HG02642 (cell line): Measurements from ENCODE around the gene CDC23.
"Not testable (repeated sequence)": the region's sequence is repeated elsewhere in the genome, so short reads cannot be mapped to it uniquely, and the experiment has no call there.

Source experiments
- ATAC-seq: cut with Tn5 transposase; IDR thresholded peaks from one replicate; pipeline ENCODE4 v1.9.1; 2021; ENCODE audit warnings: mild to moderate bottlenecking; ENCODE audit not compliant: unreplicated experiment, poor library complexity

Gene CDC23, protein sequence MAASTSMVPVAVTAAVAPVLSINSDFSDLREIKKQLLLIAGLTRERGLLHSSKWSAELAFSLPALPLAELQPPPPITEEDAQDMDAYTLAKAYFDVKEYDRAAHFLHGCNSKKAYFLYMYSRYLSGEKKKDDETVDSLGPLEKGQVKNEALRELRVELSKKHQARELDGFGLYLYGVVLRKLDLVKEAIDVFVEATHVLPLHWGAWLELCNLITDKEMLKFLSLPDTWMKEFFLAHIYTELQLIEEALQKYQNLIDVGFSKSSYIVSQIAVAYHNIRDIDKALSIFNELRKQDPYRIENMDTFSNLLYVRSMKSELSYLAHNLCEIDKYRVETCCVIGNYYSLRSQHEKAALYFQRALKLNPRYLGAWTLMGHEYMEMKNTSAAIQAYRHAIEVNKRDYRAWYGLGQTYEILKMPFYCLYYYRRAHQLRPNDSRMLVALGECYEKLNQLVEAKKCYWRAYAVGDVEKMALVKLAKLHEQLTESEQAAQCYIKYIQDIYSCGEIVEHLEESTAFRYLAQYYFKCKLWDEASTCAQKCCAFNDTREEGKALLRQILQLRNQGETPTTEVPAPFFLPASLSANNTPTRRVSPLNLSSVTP

DNA sequence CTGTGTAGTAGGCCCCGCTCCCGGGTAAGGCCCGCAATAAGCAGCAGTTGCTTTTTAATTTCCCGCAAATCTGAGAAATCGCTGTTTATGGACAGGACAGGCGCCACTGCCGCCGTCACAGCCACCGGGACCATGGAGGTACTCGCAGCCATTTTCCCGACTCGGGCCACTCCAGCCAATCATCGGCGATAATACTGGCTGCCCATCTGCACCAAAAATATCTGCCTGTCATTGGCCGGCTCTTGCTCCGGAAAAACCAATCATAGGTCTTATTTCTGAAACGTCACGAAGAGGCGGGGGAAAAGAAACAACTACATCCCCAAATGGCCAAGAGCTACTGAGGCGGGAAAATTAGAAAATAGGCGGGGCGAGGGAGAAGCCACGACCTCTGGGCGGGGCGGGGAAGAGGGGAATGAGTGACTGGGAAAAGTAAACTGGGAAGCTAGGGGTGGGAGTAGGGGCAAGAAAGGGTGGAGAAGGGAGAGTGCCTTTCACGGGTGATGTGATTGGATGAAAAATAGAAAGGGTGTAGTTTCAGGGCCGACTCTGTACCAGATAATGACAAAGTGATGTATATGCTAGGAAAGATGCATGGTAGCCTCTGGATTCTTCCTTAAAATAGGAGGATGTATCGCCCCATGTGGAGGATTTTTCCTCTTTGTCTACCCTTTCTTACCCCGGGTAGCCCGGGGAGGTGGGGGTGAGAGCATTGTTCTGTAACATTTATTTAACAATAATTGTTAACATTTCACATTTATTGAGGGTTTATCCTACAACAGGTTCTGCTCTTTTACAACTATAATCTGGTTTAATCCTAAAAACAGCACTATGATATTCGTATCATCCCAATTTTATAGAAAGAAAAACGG is at the start of gene CDC23:
Gene CDC23, minus strand, starts transcription at position 163 of the 869 bp plus-strand sequence. Its CDS starts 11 bp downstream, at position 152.
- ATAC-seq = peak; percentile 98

DNA sequence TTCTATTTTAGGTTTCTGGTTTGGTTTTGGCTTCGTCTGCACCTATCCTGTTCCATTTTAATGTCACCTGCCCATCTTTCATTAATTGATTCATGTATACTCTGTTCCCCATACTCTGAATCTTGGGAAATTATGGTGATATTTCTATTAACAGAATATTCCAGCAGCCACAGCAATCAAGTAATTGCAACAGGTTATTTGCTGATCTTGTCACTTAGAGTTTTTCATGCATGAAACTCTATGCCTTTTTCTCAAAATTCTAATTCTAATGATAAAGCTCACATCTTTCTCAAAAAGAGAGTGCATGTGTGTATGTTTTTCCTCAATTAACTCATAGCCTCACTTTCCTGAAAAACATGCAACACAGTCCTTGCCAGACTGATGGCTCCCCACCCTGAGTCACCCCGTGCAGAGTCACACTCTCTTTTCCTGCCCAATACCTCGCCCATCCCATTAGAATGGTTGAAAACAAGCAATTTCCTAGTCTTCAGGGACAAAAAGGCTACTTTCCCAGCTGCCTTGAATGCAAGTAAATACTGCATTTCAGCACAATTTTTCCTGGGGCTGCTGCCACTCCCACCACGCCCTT is 45.7 kb upstream of the CDC23 start:
- ATAC-seq = no peak

DNA sequence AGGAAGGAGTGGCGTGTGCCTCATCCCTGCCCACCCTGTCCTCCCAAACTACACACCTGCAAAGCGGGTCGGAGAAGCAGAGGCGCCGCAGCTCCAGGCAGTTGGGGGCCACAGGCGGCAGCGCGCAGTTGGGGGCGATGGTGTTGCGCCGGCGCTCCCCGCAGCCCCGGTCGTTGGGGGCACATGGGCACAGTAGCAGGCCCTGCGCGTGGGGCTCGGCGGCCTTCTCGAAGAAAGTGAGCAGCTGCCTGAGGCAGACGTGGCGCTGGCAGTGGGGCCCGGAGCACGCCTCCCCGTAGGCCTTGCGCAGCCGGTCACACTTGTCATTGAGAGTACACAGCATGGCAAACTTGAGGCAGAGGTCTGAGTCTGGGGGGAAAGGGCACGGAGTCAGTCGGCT is 44.5 kb upstream of the CDC23 start:
- no peak for ATAC-seq

DNA sequence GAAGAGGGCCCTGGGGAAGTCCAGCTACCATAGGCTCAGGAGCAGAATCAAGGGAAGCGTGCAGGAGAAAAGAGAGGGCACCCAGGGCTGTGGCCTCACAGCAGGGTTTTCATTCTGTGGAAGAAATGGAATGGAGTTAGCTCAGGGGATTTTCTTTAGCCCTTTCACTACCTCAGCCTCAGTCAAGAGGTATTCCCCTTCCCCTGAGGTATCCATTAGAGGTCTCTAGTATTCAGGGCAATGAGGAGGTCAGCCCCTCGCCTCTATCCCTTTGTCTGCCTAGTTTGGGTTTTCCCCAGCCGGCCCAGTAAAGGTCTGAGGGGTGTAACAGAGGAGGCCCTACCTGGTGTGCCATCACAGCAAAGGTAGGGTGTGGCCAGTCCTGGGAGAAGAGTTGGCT is 39.8 kb upstream of the CDC23 start:
- ATAC-seq = no peak

DNA sequence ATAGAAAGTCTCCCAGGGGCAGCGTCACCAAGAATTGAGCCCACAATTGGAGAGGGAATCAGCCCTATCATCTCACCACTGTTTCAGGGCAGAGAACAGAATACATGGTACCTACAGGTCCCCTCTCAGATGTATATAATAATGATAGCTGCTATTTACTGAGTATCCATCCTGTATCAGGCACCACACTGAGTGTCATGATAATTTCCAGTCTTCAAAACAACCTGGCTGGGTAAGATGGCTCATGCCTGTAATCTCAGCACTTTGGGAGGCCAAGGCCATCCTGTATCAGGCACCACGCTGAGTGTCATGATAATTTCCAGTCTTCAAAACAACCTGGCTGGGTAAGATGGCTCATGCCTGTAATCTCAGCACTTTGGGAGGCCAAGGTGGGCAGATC is 34.7 kb upstream of the CDC23 start:
- ATAC-seq = not testable (repeated sequence)

DNA sequence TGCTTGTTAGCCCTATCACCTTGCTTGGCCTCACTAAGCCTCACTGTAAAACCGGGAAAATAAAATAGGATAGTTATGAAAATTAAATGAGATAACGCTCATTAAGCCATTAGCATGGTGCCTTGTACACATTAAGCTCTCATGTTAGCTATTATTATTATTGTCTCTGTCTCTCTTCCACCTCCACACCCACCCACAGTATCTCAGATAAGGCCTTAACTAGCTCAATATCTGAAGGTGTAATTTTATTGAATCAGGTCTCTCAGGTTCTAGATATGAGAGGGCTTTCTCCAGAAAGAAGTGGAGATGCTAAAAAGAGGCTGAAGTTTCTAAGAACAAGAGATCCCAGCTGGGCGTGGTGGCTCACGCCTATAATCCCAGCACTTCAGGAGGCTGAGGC is 33.7 kb upstream of the CDC23 start:
- ATAC-seq = no peak

DNA sequence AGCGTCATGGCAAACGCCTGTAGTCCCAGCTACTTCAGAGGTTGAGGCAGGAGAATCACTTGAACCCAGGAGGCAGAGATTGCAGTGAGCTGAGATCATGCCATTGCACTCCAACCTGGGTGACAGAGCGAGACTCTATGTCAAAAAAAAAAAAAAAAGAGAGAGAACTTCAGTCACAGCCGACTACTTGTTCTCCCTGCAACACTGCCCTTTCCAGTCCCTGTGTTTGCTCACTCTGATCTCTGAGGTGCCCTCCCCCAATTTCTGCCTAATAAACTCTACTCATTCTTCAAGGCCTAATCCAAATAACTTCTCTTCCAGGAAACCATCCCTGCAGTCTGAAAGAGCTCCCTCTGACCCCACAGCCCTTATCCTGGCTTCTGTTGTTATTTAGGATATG is 33.2 kb upstream of the CDC23 start:
- no peak for ATAC-seq

DNA sequence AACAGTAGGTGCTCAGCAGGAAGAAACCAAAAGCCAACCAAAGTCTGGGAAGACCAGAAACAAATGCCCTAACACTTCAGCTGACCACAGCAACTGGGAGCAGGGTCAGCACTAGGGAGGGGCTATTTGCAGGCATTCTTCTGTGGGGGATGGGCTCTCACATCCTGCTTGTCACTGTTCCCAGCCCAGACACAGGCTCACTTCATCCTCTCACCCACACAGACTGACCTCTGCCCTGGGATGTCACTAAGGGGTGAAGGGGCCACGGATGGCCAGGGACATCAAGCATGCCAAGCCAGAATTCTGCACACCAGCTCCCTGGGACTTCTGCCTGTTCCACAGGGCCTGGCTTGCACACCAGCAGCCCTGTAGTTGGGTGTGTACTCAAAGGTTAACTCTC is 32.6 kb upstream of the CDC23 start:
- ATAC-seq = no peak

DNA sequence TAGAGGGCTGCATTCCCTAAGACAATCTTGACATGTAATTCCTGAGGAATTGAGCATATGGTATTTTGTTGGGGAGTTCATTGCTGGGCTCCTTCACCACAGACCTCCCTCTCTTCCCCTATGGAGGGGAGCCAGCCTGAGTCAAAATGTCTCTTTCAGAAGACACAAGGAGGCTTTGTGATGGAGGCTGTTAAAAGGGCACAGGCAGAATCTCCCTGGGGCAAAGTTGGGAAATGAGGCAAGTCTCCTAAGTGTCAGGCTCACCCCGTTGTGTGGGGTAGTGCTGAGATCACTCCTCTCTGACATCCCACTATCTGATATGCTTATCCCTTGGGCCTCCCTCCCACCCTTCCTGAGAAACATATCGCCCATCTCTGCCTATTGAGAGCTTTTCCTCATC is 30.7 kb upstream of the CDC23 start:
- no peak for ATAC-seq

DNA sequence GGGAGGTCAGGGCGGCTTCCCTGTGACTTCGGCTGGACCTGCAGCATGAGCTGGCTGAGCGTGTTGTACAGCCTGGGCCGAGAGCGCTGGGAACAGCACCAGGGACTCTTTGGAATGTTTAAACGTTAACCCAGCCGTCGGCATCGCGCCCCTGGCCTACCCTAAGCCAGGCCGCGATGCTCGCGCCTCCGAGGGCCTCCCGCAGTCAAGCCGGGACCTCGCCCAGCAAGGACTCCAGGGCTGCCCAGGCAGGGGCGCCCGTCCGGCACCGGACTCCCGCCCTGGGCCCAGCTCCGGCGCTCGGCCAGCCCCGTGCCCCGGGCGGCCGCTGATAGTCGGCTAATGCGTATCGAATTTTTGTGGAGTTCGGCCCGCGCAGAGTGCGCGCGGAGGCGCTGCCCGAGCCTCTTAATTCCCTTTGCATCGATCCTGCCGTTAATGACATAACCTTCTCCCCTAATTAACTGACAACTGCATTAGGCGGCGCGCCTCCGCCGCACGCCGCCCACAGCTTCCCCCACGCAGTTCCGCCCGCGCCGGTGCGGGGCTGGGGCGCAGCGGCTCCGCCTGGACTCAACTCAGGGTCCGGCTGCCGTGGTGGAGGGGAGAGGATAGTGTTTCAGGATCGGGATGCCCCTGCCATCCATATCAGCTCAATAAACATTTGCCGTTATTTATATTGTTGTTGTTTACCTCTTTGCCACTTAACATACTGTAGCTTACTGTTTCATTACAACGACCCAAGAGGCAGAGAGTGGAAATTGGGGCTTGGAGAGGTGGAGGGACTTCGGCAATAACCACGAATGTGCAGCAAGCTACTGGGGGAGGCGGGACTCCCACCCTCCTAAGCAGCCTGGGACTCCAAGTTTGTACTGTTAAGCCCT is 28.8 kb upstream of the CDC23 start:
- ATAC-seq = no peak

DNA sequence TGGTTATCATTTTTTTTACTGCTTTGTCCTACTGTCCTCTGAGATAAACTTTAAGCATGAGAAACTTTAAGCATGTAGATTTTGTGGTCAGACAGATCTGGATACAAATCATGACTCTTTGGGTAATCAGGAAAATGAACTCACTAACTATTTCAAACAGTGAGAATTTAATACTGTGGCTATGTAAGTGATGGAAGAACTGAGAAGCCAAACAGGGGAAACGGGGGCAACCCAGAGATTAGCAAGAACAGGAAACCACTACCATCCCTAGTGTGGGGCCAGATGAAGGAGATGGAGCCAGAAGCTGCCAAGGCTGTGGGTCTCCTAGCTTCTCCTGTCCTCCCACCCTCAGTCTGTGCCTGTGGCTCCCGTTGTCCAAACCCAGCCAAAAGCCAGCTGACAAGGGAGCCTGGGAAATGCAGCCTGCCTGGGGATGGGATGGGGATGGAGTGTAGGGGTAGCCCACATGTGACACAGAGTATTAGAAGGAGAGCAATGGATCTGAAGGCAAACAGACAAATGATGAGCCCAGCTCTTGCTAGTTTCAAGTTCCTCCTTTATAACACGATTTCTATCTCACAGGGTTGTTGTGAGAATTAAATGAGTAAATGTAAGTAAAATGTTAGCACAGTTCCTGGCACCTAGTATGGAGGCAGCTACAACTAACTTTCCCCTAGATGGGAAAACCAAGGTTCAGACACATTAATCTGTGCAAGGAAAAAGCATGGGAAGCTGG is 27.7 kb upstream of the CDC23 start:
- ATAC-seq = no peak

DNA sequence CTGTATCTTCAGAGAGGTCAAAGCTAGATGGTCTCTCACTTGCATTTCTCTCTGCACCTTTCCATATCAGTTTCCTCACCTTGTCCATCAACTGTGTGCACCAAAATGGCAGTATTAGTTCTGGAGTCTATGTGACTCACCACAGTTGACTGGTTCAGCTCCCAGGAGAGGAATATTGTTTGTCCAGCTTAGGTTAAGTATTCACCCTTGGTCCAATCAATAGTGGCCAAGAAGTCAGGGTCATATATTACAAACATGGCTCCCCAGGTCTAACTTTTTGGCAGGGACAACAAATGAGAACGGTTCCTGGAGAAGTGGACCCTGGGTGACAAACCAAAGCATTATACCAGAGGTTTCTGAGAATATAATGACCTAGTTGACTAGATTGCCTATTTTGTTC is 24.9 kb upstream of the CDC23 start:
- ATAC-seq = no peak

DNA sequence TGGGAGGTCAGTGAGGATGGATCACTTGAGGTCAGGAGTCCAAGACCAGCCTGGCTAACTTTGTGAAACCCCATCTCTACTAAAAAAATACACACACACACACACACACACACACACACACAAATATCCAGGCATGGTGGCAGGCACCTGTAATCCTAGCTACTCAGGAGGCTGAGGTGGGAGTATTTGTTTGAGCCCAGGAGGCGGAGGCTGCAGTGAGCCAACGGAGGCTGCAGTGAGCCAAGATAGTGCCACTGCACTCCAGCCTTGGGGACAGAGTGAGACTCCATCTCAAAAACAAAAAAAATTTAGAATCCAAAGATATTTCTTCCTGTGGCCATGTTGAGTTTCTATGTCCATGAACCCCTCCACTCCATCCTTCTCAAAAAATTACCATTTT is 21.5 kb upstream of the CDC23 start:
- ATAC-seq = no peak

DNA sequence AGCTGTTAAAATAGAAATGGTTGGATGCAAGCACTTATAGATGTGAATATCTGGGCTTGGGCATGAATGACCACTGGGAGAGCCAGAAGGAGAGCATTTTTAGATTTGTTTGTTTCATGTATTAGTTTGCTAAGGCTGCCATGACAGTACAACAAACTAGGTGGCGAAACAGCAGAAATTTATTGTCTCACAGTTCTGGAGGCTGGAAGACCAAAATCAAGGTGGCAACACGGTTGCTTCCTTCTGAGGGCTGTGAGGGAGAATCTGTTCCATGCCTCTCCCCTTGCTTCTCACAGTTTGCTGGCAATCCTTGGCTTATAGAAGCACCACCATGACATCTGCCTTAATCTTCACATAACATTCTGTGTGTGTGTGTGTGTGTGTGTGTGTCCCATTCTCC is 20.2 kb upstream of the CDC23 start:
- no peak for ATAC-seq

DNA sequence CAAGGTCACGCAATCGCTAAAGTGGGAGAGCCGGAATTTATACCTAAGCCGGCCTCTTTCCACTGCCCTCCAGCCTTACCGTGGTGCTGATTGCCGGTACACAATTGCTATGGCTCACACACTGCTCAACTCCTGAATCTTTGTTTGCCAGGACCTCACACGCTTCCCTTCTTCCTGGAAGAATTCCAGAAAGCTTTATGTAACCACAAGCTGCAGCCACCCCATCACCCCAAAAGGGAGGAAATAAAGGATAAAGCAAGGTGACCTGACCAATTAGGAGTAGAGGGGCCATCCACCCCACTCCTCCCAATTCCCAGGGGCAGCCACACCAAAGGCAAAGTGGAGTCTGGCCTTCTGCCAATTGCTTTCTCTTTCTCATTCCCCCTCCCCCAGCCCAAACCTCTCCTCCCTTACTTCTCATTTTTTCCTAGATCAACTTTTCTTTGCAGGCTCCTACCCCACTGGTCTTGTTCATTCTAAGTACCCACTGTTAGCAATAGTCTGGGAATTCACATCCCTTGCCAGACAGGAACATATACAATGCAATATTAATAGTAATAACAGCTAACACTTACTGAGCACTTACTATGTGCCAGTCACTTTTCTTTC is 18.0 kb upstream of the CDC23 start:
- no peak for ATAC-seq

DNA sequence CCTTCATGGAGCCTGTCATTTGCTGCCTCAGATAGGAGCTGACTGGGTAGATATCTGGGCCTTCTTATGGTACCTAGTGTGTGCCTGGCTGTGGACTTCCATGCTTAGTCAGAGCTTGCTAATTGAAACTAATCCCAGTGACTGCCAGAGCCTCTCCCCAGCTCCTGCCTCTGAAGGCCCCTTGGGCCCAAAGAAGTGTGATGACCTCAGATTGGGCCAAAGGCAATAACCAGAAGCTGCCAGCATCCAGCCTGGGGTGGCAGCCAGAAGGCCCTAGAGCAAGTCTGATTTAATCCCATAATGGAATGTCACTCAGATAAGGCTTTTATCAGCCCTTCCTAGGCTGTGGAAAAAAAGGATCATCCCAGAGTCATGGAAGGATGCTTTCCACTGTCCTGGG is 17.1 kb upstream of the CDC23 start:
- ATAC-seq = no peak

DNA sequence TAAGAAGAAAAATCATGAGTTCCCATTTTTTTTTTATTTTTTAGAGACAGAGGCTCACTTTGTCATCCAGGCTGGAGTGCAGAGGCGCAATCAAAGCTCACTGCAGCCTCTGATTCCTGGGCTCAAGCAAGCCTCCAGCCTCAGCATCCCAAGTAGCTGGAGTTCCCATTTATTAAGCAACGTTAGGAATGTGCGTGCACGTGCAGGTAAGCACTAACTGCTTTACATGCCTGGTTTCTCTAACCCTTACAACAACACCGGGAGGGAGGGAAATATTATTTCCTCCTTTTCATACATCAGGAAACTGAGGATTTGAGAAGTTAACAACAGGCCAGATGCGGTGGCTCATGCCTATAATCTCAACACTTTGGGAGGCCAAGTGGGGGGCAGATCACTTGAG is 16.3 kb upstream of the CDC23 start:
- no peak for ATAC-seq

DNA sequence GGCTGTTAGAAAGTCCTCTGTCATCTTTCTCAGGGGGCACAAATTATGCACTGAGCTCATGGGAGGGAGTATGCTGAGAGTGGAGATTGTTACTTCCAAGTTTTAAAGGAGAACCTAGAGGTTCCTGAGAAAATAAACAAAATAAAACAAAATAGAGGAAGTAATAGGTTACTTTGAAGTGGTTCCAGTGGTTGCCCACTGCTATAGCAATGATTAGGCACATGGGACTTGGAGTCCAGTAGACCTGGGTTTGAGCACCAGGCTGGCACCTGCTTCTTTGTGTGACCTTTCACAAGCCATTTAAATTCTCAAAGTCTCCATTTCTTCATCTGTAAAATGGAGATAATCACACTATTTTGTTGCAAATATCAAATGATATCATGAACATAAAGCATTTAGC is 13.8 kb upstream of the CDC23 start:
- ATAC-seq = no peak

DNA sequence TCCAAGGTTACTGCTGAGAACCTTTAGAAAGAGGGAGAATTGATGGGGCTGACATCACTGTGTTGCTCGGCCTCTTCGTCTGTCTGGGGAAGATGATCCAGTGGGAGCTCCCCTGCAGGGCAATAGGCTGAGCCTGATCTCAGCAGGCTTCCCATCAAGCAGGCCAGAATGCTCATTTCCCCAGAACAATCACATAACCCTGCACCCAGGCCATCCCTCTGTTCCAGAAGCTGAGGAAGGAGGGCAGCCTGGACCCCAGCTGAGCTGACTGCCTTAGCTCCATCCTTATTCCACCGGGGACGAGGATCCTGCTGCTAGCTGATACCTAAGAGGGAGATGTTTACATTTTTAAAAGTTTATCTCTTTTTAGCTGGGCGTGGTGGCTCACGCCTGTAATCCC is 11.6 kb upstream of the CDC23 start:
- no peak for ATAC-seq
